PFSK-1 (cell line): ENCODE data around the gene PPP2R2C.

Experiments
- FOXP2 ChIP-seq: optimal IDR thresholded peaks from 2 replicates; pipeline ENCODE3; 2011; ENCODE audit warnings: borderline replicate concordance, control low read depth, inconsistent platforms; ENCODE audit not compliant: insufficient read depth; ENCODE audit errors: extremely low read length, extremely low read depth
- POLR2AphosphoS5 ChIP-seq: IDR thresholded peaks from 2 replicates; pipeline ENCODE4 v1.6.1; 2012; ENCODE audit warnings: low read depth, mild to moderate bottlenecking, control low read depth, low read length, moderate library complexity
- REST ChIP-seq, 2 experiments: IDR thresholded peaks; 2 replicates each; pipeline versions ENCODE4 v1.6.1 to v1.8.0; 2011 to 2012; ENCODE audit warnings: low read depth in 2 of 2, low read length in 2 of 2, control low read depth in 1 of 2, inconsistent platforms in 1 of 2, mild to moderate bottlenecking in 1 of 2, moderate library complexity in 1 of 2; ENCODE audit not compliant: insufficient read depth in 1 of 2
- TAF1 ChIP-seq: IDR thresholded peaks from 2 replicates; pipeline ENCODE4 v1.6.1; 2012; ENCODE audit warnings: low read length, control low read depth, borderline replicate concordance; ENCODE audit not compliant: insufficient read depth

DNA sequence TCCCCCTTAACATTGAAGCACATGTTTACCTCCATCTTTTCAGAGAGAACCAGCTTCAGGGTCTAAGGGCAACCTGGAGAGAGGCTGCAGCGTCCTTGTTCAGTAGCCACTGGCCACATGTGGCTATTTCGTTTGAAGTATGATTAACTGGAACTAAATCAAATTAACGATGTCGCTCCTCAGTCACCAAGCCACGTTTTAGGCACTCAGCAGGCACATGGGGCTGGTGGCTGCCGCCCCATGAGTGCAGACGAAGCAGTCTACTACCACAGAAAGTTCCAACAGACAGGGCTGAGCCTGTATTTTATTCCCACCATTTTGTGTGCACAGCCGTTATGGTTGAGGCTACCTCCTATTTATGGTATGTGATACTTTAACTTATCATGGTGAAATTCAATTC lies 103.4 kb downstream of the PPP2R2C start:
- TF ChIP-seq POLR2AphosphoS5, result no peak
- TF ChIP-seq FOXP2, result no peak
- no peak for TF ChIP-seq TAF1
- TF ChIP-seq REST (IDR thresholded peaks at IDR 0.05; ENCODE audit: insufficient read depth in 1 of 2, low read depth in 2 of 2, low read length in 2 of 2), result no peak
